C4-2B (cell line): ENCODE results near the gene DCTPP1.
A peak's percentile ranks its signal among the peaks of the same experiment; 100 is the strongest.
"Not testable (repeated sequence)": the region's sequence is repeated elsewhere in the genome, so short reads cannot be mapped to it uniquely, and the experiment has no call there.

Experiments used
- H3K27ac ChIP-seq: fragments of 450-650 bp; 2 replicates; pipeline ENCODE4 v1.5.1; 2017
- CTCF ChIP-seq: fragments of 450-650 bp; conservative IDR thresholded peaks from 2 replicates; pipeline ENCODE4 v1.5.1; 2017; ENCODE audit warnings: mild to moderate bottlenecking
- ZFX ChIP-seq: fragments of 450-650 bp; IDR thresholded peaks from 2 replicates; pipeline ENCODE4 v1.6.1; 2017

Gene DCTPP1

GRCh38 chr16:30457743-30458560 lies 28.1 kb upstream of the DCTPP1 start:
- TF ChIP-seq CTCF, result no peak
- TF ChIP-seq ZFX, result no peak
- no peak overlapping the region for H3K27ac ChIP-seq

- no peak overlapping the region for H3K27ac ChIP-seq
- TF ChIP-seq ZFX (no peak), CTCF (no peak)
These were observed 27.4 kb upstream of the DCTPP1 start for GRCh38 chr16:30457256-30457655.

GRCh38 chr16:30456302-30456701 lies 26.5 kb upstream of the DCTPP1 start:
- no peak overlapping the region for H3K27ac ChIP-seq
- TF ChIP-seq CTCF (no peak), ZFX (no peak)

- H3K27ac ChIP-seq, result not testable (repeated sequence)
These were observed 23.1 kb upstream of the DCTPP1 start for GRCh38 chr16:30452709-30453580.

GRCh38 chr16:30449116-30449435 lies 19.2 kb upstream of the DCTPP1 start:
- H3K27ac ChIP-seq, result no peak overlapping the region
- TF ChIP-seq ZFX (no peak), CTCF (no peak)

- no peak for TF ChIP-seq CTCF
- TF ChIP-seq ZFX, result no peak
These were observed 17.8 kb upstream of the DCTPP1 start for GRCh38 chr16:30447512-30448226.

GRCh38 chr16:30446203-30446595 lies 16.4 kb upstream of the DCTPP1 start:
- H3K27ac ChIP-seq, result peak overlapping the region; percentile 96
- TF ChIP-seq ZFX (no peak), CTCF (no peak)

More at GRCh38 chr16:30447512-30448226, 17.8 kb upstream of the DCTPP1 start:
- no peak overlapping the region for H3K27ac ChIP-seq
